H1 (cell line): Measurements from ENCODE around the gene SV2B. TPM values are rescaled to one million over a fixed set of nuclear protein-coding genes. Genes with fewer than 3 reads are reported as not detected.

Source experiments
- CTCF ChIA-PET: fragments of 300-600 bp; sonication (Branson Sonifier 250); formaldehyde crosslinking; loops from one replicate; lab custom pipeline; 2021; ENCODE audit not compliant: partially characterized antibody; lab: Charles Lee
- POLR2A ChIA-PET: fragments of 300-600 bp; sonication (Branson Sonifier 250); formaldehyde crosslinking; loops from one replicate; lab custom pipeline; 2021; ENCODE audit warnings: inconsistent platforms; ENCODE audit not compliant: partially characterized antibody; lab: Charles Lee
- DNase-seq, 2 experiments: peaks; one replicate each; pipeline versions ENCODE4 v3.0.0 to v3.0.0-alpha.2; 2010 to 2022; ENCODE audit warnings: low spot score in 2 of 2, low read depth in 1 of 2, mixed read lengths in 1 of 2
- FAIRE-seq: peaks from 2 replicates; lab custom pipeline; 2011; peaks lifted over from hg19 to GRCh38; lab: Jason Lieb, UNC
- H2AFZ ChIP-seq: 2 replicates; pipeline ENCODE4 v1.8.1; 2012; ENCODE audit warnings: low read length, inconsistent platforms
- H2AK5ac ChIP-seq: 2 replicates; pipeline ENCODE4 v1.6.1; 2013; ENCODE audit warnings: low read depth, low read length
- H2BK120ac ChIP-seq: replicated peaks from 2 replicates; pipeline ENCODE3; 2013; ENCODE audit warnings: low read depth, low read length, inconsistent platforms
- H2BK12ac ChIP-seq: 2 replicates; pipeline ENCODE4 v1.6.1; 2013; ENCODE audit warnings: low read depth, low read length
- H2BK15ac ChIP-seq: 2 replicates; pipeline ENCODE4 v1.6.1; 2013; ENCODE audit warnings: low read length
- H2BK20ac ChIP-seq: 2 replicates; pipeline ENCODE4 v1.6.1; 2013; ENCODE audit warnings: low read length
- H2BK5ac ChIP-seq: 2 replicates; pipeline ENCODE4 v1.6.1; 2013; ENCODE audit warnings: low read depth, low read length
- H3K14ac ChIP-seq: 2 replicates; pipeline ENCODE4 v1.6.1; 2013; ENCODE audit warnings: inconsistent platforms; ENCODE audit not compliant: insufficient read length
- H3K18ac ChIP-seq: 2 replicates; pipeline ENCODE4 v1.6.1; 2013; ENCODE audit warnings: low read length; ENCODE audit errors: extremely low read depth
- H3K23ac ChIP-seq: 2 replicates; pipeline ENCODE4 v1.6.1; 2013; ENCODE audit warnings: inconsistent platforms; ENCODE audit not compliant: insufficient read length
- H3K23me2 ChIP-seq: 2 replicates; pipeline ENCODE4 v1.6.1; 2013; ENCODE audit warnings: low read depth, low read length
- H3K27ac ChIP-seq: 2 replicates; pipeline ENCODE4 v1.6.1; 2011; ENCODE audit warnings: low read depth, low read length, inconsistent platforms
- H3K27me3 ChIP-seq, 4 experiments: replicated peaks in 1 of 4; 1 replicate in 1 of 4; 2 replicates in 3 of 4; pipeline versions ENCODE4 v1.6.1 to v1.8.1; 2011 to 2013; ENCODE audit warnings: low read length in 3 of 4, mild to moderate bottlenecking in 3 of 4, inconsistent platforms in 2 of 4, mixed read lengths in 2 of 4, moderate library complexity in 1 of 4; ENCODE audit not compliant: control insufficient read depth in 3 of 4, insufficient read depth in 3 of 4; ENCODE audit errors: extremely low read depth in 1 of 4
- H3K36me3 ChIP-seq, 4 experiments: 2 replicates each; pipeline versions ENCODE4 v1.6.1 to v1.8.1; 2011 to 2013; ENCODE audit warnings: mild to moderate bottlenecking in 4 of 4, low read length in 3 of 4, moderate library complexity in 2 of 4, control low read depth in 1 of 4, inconsistent platforms in 1 of 4; ENCODE audit not compliant: insufficient read depth in 4 of 4, control insufficient read depth in 2 of 4
- H3K4ac ChIP-seq: replicated peaks from 2 replicates; pipeline ENCODE3; 2013; ENCODE audit warnings: low read length, low read depth, mixed read lengths, inconsistent platforms; ENCODE audit not compliant: insufficient read length
- H3K4me1 ChIP-seq, 4 experiments: replicated peaks in 1 of 4; 1 replicate in 1 of 4; 2 replicates in 3 of 4; pipeline versions ENCODE4 v1.6.1 to v1.8.1; 2011 to 2013; ENCODE audit warnings: low read length in 3 of 4, inconsistent platforms in 2 of 4, mixed read lengths in 1 of 4; ENCODE audit not compliant: insufficient read depth in 4 of 4, control insufficient read depth in 3 of 4
- H3K4me2 ChIP-seq, 2 experiments: 2 replicates each; pipeline versions ENCODE4 v1.6.1 to v1.8.1; 2011 to 2013; ENCODE audit warnings: low read depth in 2 of 2, low read length in 2 of 2, control low read depth in 1 of 2, inconsistent platforms in 1 of 2, mild to moderate bottlenecking in 1 of 2; ENCODE audit not compliant: insufficient read depth in 1 of 2
- H3K4me3 ChIP-seq, 4 experiments: fragments of 200-600, 300-600 bp in 1 of 4; sonication (generic), shearing (Covaris generic), sonication (Bioruptor Twin) in 1 of 4; 2 replicates each; pipeline versions ENCODE4 v1.5.1 to v1.8.1; 2011 to 2016; ENCODE audit warnings: low read length in 4 of 4, low read depth in 3 of 4, control low read depth in 2 of 4, inconsistent platforms in 2 of 4, mild to moderate bottlenecking in 2 of 4, mixed read lengths in 1 of 4, moderate library complexity in 1 of 4; ENCODE audit not compliant: insufficient read depth in 2 of 4; ENCODE audit errors: extremely low read depth in 1 of 4
- H3K56ac ChIP-seq: replicated peaks from 2 replicates; pipeline ENCODE3; 2013; ENCODE audit warnings: low read depth, mild to moderate bottlenecking, mixed read lengths, low read length, inconsistent platforms; ENCODE audit not compliant: insufficient read length
- H3K79me1 ChIP-seq: 2 replicates; pipeline ENCODE4 v1.6.1; 2013; ENCODE audit warnings: low read depth, low read length, control low read depth
- H3K79me2 ChIP-seq, 2 experiments: 2 replicates each; pipeline versions ENCODE4 v1.6.1 to v1.8.1; 2012 to 2013; ENCODE audit warnings: low read length in 2 of 2, mild to moderate bottlenecking in 2 of 2, inconsistent platforms in 1 of 2; ENCODE audit not compliant: insufficient read depth in 2 of 2, control insufficient read depth in 1 of 2
- H3K9ac ChIP-seq, 4 experiments: replicated peaks in 1 of 4; 1 replicate in 1 of 4; 2 replicates in 3 of 4; pipeline versions ENCODE4 v1.6.1 to v1.8.1; 2011 to 2013; ENCODE audit warnings: low read depth in 3 of 4, low read length in 3 of 4, control low read depth in 2 of 4, mild to moderate bottlenecking in 2 of 4, moderate library complexity in 2 of 4, inconsistent platforms in 1 of 4; ENCODE audit errors: extremely low read depth in 1 of 4
- H3K9me3 ChIP-seq, 2 experiments: 2 replicates each; pipeline versions ENCODE4 v1.6.1 to v1.8.1; 2012 to 2013; ENCODE audit warnings: mild to moderate bottlenecking in 2 of 2, moderate library complexity in 2 of 2, control low read depth in 1 of 2, inconsistent platforms in 1 of 2, low read depth in 1 of 2, low read length in 1 of 2, mixed read lengths in 1 of 2; ENCODE audit not compliant: insufficient read depth in 2 of 2
- H4K20me1 ChIP-seq, 2 experiments: replicated peaks in 1 of 2; 2 replicates each; pipeline versions ENCODE3 to v1.8.1; 2011 to 2013; ENCODE audit warnings: inconsistent platforms in 2 of 2, low read length in 2 of 2, mild to moderate bottlenecking in 1 of 2; ENCODE audit not compliant: insufficient read depth in 2 of 2, control insufficient read depth in 1 of 2
- H4K5ac ChIP-seq: 2 replicates; pipeline ENCODE4 v1.6.1; 2013; ENCODE audit warnings: low read length, low read depth, mixed read lengths, inconsistent platforms; ENCODE audit not compliant: insufficient read length
- H4K8ac ChIP-seq: 2 replicates; pipeline ENCODE4 v1.8.0; 2013; ENCODE audit warnings: mild to moderate bottlenecking, moderate library complexity, low read length, inconsistent platforms; ENCODE audit not compliant: insufficient read depth; ENCODE audit errors: extremely low read depth
- H4K91ac ChIP-seq: replicated peaks from 2 replicates; pipeline ENCODE3; 2013; ENCODE audit warnings: low read length, mixed read lengths, inconsistent platforms; ENCODE audit not compliant: insufficient read length
- BCL11A ChIP-seq, 2 experiments: IDR thresholded peaks; one replicate each; pipeline ENCODE4 v1.6.1; 2011; ENCODE audit warnings: low read depth in 2 of 2, low read length in 2 of 2, mild to moderate bottlenecking in 2 of 2
- CHD1 ChIP-seq: IDR thresholded peaks from 2 replicates; pipeline ENCODE4 v1.6.1; 2012; ENCODE audit warnings: low read depth, low read length, improper control_type of control experiment
- EGR1 ChIP-seq: IDR thresholded peaks from 2 replicates; pipeline ENCODE4 v1.6.1; 2011; ENCODE audit warnings: low read depth, low read length, borderline replicate concordance
- EP300 ChIP-seq, 2 experiments: IDR thresholded peaks; 1 replicate in 1 of 2; 2 replicates in 1 of 2; pipeline ENCODE4 v1.6.1; 2011 to 2012; ENCODE audit warnings: low read depth in 2 of 2, low read length in 2 of 2, mild to moderate bottlenecking in 2 of 2, borderline replicate concordance in 1 of 2, inconsistent platforms in 1 of 2, moderate library complexity in 1 of 2
- GABPA ChIP-seq: IDR thresholded peaks from 2 replicates; pipeline ENCODE4 v1.6.1; 2011; ENCODE audit warnings: mild to moderate bottlenecking, low read length, moderate library complexity, borderline replicate concordance; ENCODE audit not compliant: insufficient read depth
- HDAC6 ChIP-seq: IDR thresholded peaks from one replicate; pipeline ENCODE4 v1.7.1; 2012; ENCODE audit warnings: low read depth, mild to moderate bottlenecking, inconsistent platforms, low read length, moderate library complexity
- JUND ChIP-seq: IDR thresholded peaks from 2 replicates; pipeline ENCODE4 v1.6.1; 2011; ENCODE audit warnings: mild to moderate bottlenecking, improper control_type of control experiment, low read length
- POLR2A ChIP-seq, 2 experiments: IDR thresholded peaks; 1 replicate in 1 of 2; 2 replicates in 1 of 2; pipeline ENCODE4 v1.6.1; 2011; ENCODE audit warnings: low read depth in 2 of 2, low read length in 2 of 2, mild to moderate bottlenecking in 2 of 2; ENCODE audit errors: control extremely low read depth in 1 of 2
- RAD21 ChIP-seq, 2 experiments: IDR thresholded peaks in 1 of 2; conservative IDR thresholded peaks in 1 of 2; 2 replicates each; pipeline ENCODE4 v1.6.1; 2011; ENCODE audit warnings: low read depth in 2 of 2, low read length in 2 of 2, improper control_type of control experiment in 1 of 2, inconsistent platforms in 1 of 2, mild to moderate bottlenecking in 1 of 2, moderate library complexity in 1 of 2
- RBBP5 ChIP-seq: IDR thresholded peaks from 2 replicates; pipeline ENCODE4 v1.7.1; 2012; ENCODE audit warnings: low read depth, mild to moderate bottlenecking, inconsistent platforms, low read length, moderate library complexity, borderline replicate concordance
- SIX5 ChIP-seq: IDR thresholded peaks from 2 replicates; pipeline ENCODE4 v1.6.1; 2011; ENCODE audit warnings: mild to moderate bottlenecking, low read depth, low read length
- TBP ChIP-seq: IDR thresholded peaks from 2 replicates; pipeline ENCODE4 v1.6.1; 2011; ENCODE audit warnings: low read depth, low read length, improper control_type of control experiment
- TEAD4 ChIP-seq: IDR thresholded peaks from 2 replicates; pipeline ENCODE4 v1.6.1; 2012; ENCODE audit warnings: low read depth, low read length, inconsistent platforms, mixed read lengths
- WGBS, 2 experiments: shearing (Covaris generic) in 1 of 2; methylation state at CpG; one replicate each; pipeline versions ENCODE4 v1.1.6 to v1.1.7; 2013 to 2015; ENCODE audit warnings: low lambda C conversion rate in 2 of 2, mixed read lengths in 2 of 2, inconsistent platforms in 1 of 2, low coverage in 1 of 2, missing lambda C conversion rate in 1 of 2; ENCODE audit not compliant: insufficient replicate concordance in 2 of 2, insufficient coverage in 1 of 2, insufficient read length in 1 of 2; ENCODE audit errors: extremely low coverage in 1 of 2, missing lambda C conversion rate in 1 of 2; 5-methylcytosine and 5-hydroxymethylcytosine counted together
- polyA plus RNA-seq, 7 experiments: library from polyadenylated mRNA; depleted of rRNA in 3 of 7; stranded (reverse) in 5 of 7; unstranded in 2 of 7; fragments of >200 nt in 5 of 7; fragments of 200-250 nt in 2 of 7; gene quantifications; 1 replicate in 5 of 7; 2 replicates in 1 of 7; 4 replicates in 1 of 7; pipeline versions ENCODE4 v1.2.1 to v1.2.3, GENCODE V29; 2011 to 2013; ENCODE audit warnings: missing spikeins in 2 of 7, mixed read lengths in 2 of 7
- total RNA-seq: library from RNA; stranded (reverse); fragmentation: NEBNext Ultra II Directional; extraction: Animal tissue kit (Norgen Biotek cat#: 25700); gene quantifications from 2 replicates; pipeline ENCODE4 v1.2.1, GENCODE V29; 2021
- TF ChIP-seq, protein P1 (sequence below): IDR thresholded peaks from 2 replicates; pipeline ENCODE4 v1.6.1; 2011; ENCODE audit warnings: low read depth, mild to moderate bottlenecking, low read length; ENCODE audit not compliant: insufficient read depth

Gene SV2B
- total and polyA plus RNA-seq, 2 of the 8 experiments (the other 6 are each of a cell fraction or from before 2014, with no cell fraction given): 0.09 to 0.20 TPM

DNA sequence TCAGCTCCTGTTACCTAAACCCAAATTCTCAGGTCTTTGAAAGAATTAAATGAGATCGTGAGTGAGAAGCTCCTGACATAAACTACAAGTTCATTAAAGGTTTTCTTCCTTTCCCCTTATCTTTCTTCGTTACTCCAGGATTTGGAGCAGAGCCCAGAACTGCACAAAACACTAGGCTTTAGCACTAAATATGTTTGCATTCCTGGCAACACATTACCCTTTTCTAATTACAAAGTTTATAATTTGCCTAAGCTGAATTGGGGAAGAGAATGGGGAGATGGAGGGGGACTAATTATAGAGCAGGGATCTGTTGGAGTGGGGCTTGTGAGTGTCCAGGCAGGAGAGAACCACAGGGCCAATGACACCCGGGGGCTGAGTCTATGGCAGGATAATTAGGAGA is 109.7 kb downstream of the SV2B start:
- Histone ChIP-seq H3K9ac (no peak overlapping the region), H3K4me2 (no peak overlapping the region), H2BK5ac (no peak overlapping the region), H2BK120ac (no peak overlapping the region), H3K18ac (no peak overlapping the region), H4K8ac (no peak overlapping the region), H3K27ac (no peak overlapping the region), H2AFZ (no peak overlapping the region), H3K36me3 (no peaks in the 10 kb centered on the region), H3K79me1 (no peaks in the 10 kb centered on the region), H3K9me3 (0 out of 4 replicates have a peak, but pooled peaks cover 0 to 2% of the 10 kb centered on the region in 2 experiments), H2AK5ac (no peak overlapping the region), H3K14ac (no peak overlapping the region), H4K91ac (no peak overlapping the region), H3K23ac (no peak overlapping the region), H3K4ac (no peak overlapping the region), H3K4me1 (0 out of 7 replicates have a peak, but pooled peaks cover 0 to 1% (median 0%) of the 10 kb centered on the region in 4 experiments), H4K5ac (no peak overlapping the region), H3K79me2 (no peaks in the 10 kb centered on the region), H3K27me3 (no peaks in the 10 kb centered on the region), H3K4me3 (no peak overlapping the region), H3K23me2 (no peaks in the 10 kb centered on the region), H2BK15ac (no peak overlapping the region), H3K56ac (no peak overlapping the region), H2BK12ac (no peak overlapping the region), H4K20me1 (no peaks in the 10 kb centered on the region), H2BK20ac (no peak overlapping the region)
- WGBS, 2 experiments: 88% methylated on average over 3 of the region's 3 CpGs; no CpG with 5 or more reads in 1 of the 2 experiments
- ChIA-PET POLR2A (no interaction called here), CTCF (interaction anchor here (0.8 to 1.8 kb wide), 4 partner anchors 15 to 140 kb away, joined by 3 to 6 read pairs (median 3); no protein-coding TSS in a partner anchor)
- DNase-seq (no peak), FAIRE-seq (no peak)
- TF ChIP-seq BCL11A (IDR thresholded peaks at IDR 0.05; ENCODE audit: low read depth in 2 of 2, low read length in 2 of 2) (no peak), SIX5 (no peak), GABPA (no peak), RBBP5 (no peak), HDAC6 (no peak), EP300 (IDR thresholded peaks at IDR 0.05; ENCODE audit: borderline replicate concordance in 1 of 2, low read depth in 2 of 2, low read length in 2 of 2) (no peak), EGR1 (no peak), POLR2A (IDR thresholded peaks at IDR 0.05; ENCODE audit: control extremely low read depth in 1 of 2, low read depth in 2 of 2, low read length in 2 of 2) (no peak), RAD21 (IDR thresholded peaks at IDR 0.05 in 1 of 2, conservative IDR thresholded peaks at IDR 0.05 in 1 of 2; ENCODE audit: low read depth in 2 of 2, low read length in 2 of 2) (no peak), CHD1 (no peak), TEAD4 (no peak), JUND (no peak), TBP (no peak)
- TF ChIP-seq, protein P1, sequence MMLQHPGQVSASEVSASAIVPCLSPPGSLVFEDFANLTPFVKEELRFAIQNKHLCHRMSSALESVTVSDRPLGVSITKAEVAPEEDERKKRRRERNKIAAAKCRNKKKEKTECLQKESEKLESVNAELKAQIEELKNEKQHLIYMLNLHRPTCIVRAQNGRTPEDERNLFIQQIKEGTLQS: no peak
